DND-41 (cell line): ENCODE measurements around the gene GPR132.

Experiments used
- ATAC-seq: fragments of 200-7000 bp; cut with Tn5 transposase; 3 replicates; pipeline ENCODE4 v1.9.1; 2021; ENCODE audit warnings: low read depth; ENCODE audit not compliant: insufficient read depth
- DNase-seq: peaks from one replicate; pipeline ENCODE4 v3.0.0-alpha.2; 2020
- H2AFZ ChIP-seq: 2 replicates; pipeline ENCODE4 v1.6.0; 2012; ENCODE audit warnings: low read depth, low read length
- H3K27ac ChIP-seq: 2 replicates; pipeline ENCODE4 v1.5.1; 2012; ENCODE audit warnings: low read length, inconsistent platforms
- H3K27me3 ChIP-seq: fragments of 200-600 bp; sonication (generic); 2 replicates; pipeline ENCODE4 v1.6.0; 2012; ENCODE audit warnings: low read length, mild to moderate bottlenecking, inconsistent platforms; ENCODE audit not compliant: insufficient read depth, poor library complexity
- H3K36me3 ChIP-seq: 2 replicates; pipeline ENCODE4 v1.5.1; 2012; ENCODE audit warnings: low read length, inconsistent platforms; ENCODE audit not compliant: insufficient read depth
- H3K4me1 ChIP-seq: 2 replicates; pipeline ENCODE4 v1.5.1; 2012; ENCODE audit warnings: mild to moderate bottlenecking, low read length; ENCODE audit not compliant: insufficient read depth
- H3K4me2 ChIP-seq: 2 replicates; pipeline ENCODE4 v1.6.0; 2012; ENCODE audit warnings: mild to moderate bottlenecking, moderate library complexity, low read length, inconsistent platforms; ENCODE audit not compliant: insufficient read depth
- H3K4me3 ChIP-seq, 2 experiments: fragments of 200-600 bp in 1 of 2; shearing (Covaris generic) in 1 of 2; 2 replicates each; pipeline ENCODE4 v1.5.1; 2012 to 2016; ENCODE audit warnings: inconsistent platforms in 2 of 2, low read length in 2 of 2, mild to moderate bottlenecking in 2 of 2, low read depth in 1 of 2, moderate library complexity in 1 of 2
- H3K79me2 ChIP-seq: 2 replicates; pipeline ENCODE4 v1.6.0; 2012; ENCODE audit warnings: low read length, inconsistent platforms; ENCODE audit not compliant: insufficient read depth
- H3K9ac ChIP-seq: 2 replicates; pipeline ENCODE4 v1.6.0; 2012; ENCODE audit warnings: low read depth, mild to moderate bottlenecking, inconsistent platforms, low read length, moderate library complexity
- H3K9me3 ChIP-seq: 2 replicates; pipeline ENCODE4 v1.5.1; 2012; ENCODE audit warnings: low read length, moderate library complexity, mild to moderate bottlenecking, inconsistent platforms; ENCODE audit not compliant: insufficient read depth, severe bottlenecking
- H4K20me1 ChIP-seq: 2 replicates; pipeline ENCODE4 v1.6.0; 2012; ENCODE audit warnings: low read length; ENCODE audit not compliant: insufficient read depth
- CTCF ChIP-seq: IDR thresholded peaks from 2 replicates; pipeline ENCODE4 v1.5.1; 2012; ENCODE audit warnings: borderline replicate concordance, low read length, moderate library complexity, mild to moderate bottlenecking; ENCODE audit not compliant: poor library complexity, severe bottlenecking; ENCODE audit errors: extremely low read depth
- EZH2 ChIP-seq: IDR thresholded peaks from 3 replicates; pipeline ENCODE4 v1.6.1; 2012; ENCODE audit warnings: borderline replicate concordance, low read depth, mild to moderate bottlenecking, moderate library complexity, low read length, inconsistent platforms; ENCODE audit not compliant: severe bottlenecking

GPR132 gene

GRCh38 chr14:105021656-105022275 is 43.5 kb downstream of the GPR132 start:
- H3K4me3 ChIP-seq: peak overlapping the region; percentile 71 to 86
- ATAC-seq (peak; percentile 22; the same call in 2 of the 3 replicates), DNase-seq (peak; percentile 75)
- H3K9me3 ChIP-seq: no peaks in the 10 kb centered on the region
- H4K20me1 ChIP-seq: peaks cover 37% of the 10 kb centered on the region
- H3K4me2 ChIP-seq: peak overlapping the region; percentile 89
- peaks cover 54% of the 10 kb centered on the region for H3K79me2 ChIP-seq
- TF ChIP-seq CTCF (peak; percentile 47), EZH2 (no peak)
- H3K27me3 ChIP-seq: no peaks in the 10 kb centered on the region
- H3K4me1 ChIP-seq: peaks cover 37% of the 10 kb centered on the region
- peak overlapping the region; percentile 88 for H3K27ac ChIP-seq
- peak overlapping the region; percentile 92 for H3K9ac ChIP-seq
- H2AFZ ChIP-seq: peak overlapping the region; percentile 86
- peaks cover 38% of the 10 kb centered on the region for H3K36me3 ChIP-seq

- H3K4me2 ChIP-seq: peak within 1 kb of the TSS; percentile 95
- H4K20me1 ChIP-seq: peaks cover 45% of the 10 kb centered on the region
- TF ChIP-seq CTCF (no peak), EZH2 (no peak)
- H3K9ac ChIP-seq: peak within 1 kb of the TSS; percentile 100
- no peaks in the 10 kb centered on the region for H3K27me3 ChIP-seq
- peak; percentile 83 for ATAC-seq
- H3K27ac ChIP-seq: peak within 1 kb of the TSS; percentile 95
- peak; percentile 97 for DNase-seq
- H3K4me3 ChIP-seq: peak within 1 kb of the TSS; percentile 82 to 86
- peaks cover 61% of the 10 kb centered on the region for H3K79me2 ChIP-seq
- peaks cover 45% of the 10 kb centered on the region for H3K4me1 ChIP-seq
- H3K36me3 ChIP-seq: peaks cover 45% of the 10 kb centered on the region
- H3K9me3 ChIP-seq: no peaks in the 10 kb centered on the region
- H2AFZ ChIP-seq: peak within 1 kb of the TSS; percentile 86
These were observed 44.2 kb downstream of the GPR132 start, which contains the start of gene CDCA4 for GRCh38 chr14:105020815-105021655. TSS of gene CDCA4 (minus strand) at chr14:105021083. CDS start at chr14:105011929, 9,154 bp downstream.

- H3K27me3 ChIP-seq: no peaks in the 10 kb centered on the region
- H3K79me2 ChIP-seq: peaks cover 70% of the 10 kb centered on the region
- peak overlapping the region; percentile 66; the same call in 1 of the 2 replicates for H2AFZ ChIP-seq
- H3K4me2 ChIP-seq: peak overlapping the region; percentile 95
- peaks cover 53% of the 10 kb centered on the region for H3K36me3 ChIP-seq
- H4K20me1 ChIP-seq: peaks cover 54% of the 10 kb centered on the region
- peaks cover 50% of the 10 kb centered on the region for H3K4me1 ChIP-seq
- H3K4me3 ChIP-seq: peak overlapping the region; percentile 54 to 82
- ATAC-seq (peak; percentile 27), DNase-seq (peak; percentile 57)
- peak overlapping the region; percentile 95 for H3K27ac ChIP-seq
- no peaks in the 10 kb centered on the region for H3K9me3 ChIP-seq
- H3K9ac ChIP-seq: peak overlapping the region; percentile 100
- no peak for TF ChIP-seq EZH2
- peak; percentile 5 for TF ChIP-seq CTCF
These were observed 45.1 kb downstream of the GPR132 start for GRCh38 chr14:105019861-105020814.
